HG03175 (cell line): Measurements from ENCODE around the gene QRFPR.
"Not testable (repeated sequence)": the region's sequence is repeated elsewhere in the genome, so short reads cannot be mapped to it uniquely, and the experiment has no call there.

Source experiments
- ATAC-seq: cut with Tn5 transposase; IDR thresholded peaks from one replicate; pipeline ENCODE4 v1.9.1; 2021; ENCODE audit warnings: mild to moderate bottlenecking, moderate library complexity; ENCODE audit not compliant: unreplicated experiment

QRFPR gene

GRCh38 chr4:121380776-121381462 is at the start of gene QRFPR:
Gene QRFPR (minus strand): TSS chr4:121381018. CDS start chr4:121380647, 371 bp downstream.
- no peak for ATAC-seq

DNA sequence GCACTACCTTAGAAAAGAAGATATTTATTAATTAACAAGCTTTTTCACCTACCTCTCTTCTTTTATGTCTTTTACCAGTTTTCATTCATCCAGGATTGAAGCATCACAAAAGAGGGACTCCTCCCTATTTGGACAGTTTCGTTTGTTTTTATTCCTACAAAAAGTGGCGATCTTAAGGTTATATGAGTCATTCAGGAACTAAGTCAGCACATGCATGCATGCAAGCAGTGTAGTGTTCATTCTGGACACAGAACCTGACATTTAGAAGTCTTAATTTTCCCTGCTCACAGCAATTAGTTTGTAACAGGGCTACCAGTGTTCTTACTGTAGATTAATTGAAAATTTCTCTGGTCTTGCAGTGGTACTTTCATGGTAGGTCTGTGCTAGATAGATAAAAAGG is 47.9 kb upstream of the QRFPR start:
- no peak for ATAC-seq

- ATAC-seq, result no peak
These were observed 40.8 kb upstream of the QRFPR start for GRCh38 chr4:121421594-121421993.

DNA sequence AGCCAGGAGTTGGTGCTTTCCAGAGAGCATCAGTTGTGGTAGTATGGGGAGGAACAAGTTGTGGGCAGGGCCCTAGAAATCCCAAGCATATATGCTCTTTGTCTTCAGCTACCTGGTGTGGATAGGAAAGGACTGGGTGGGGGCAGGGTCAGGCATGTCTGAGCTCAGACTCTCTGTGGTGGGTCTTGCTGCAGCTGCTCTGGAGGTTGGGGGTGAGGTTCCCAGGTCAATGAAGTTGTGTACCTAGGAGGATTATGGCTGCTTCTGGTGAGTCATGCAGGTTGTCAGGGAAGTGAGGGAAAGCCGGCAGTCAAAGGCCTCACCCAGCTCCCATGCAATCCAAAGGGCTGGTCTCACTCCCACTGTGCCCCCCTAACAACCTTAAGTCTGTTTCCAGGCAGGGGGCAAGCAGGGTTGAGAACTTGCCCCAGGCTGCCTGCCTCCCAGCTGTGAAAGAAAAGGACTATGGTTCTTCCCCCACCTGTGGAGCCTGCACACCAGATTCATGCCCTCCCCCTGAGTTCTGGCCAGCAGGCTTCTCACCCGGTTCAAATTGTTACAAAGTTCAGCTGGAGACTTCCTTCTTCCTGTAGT is 30.4 kb upstream of the QRFPR start:
- no peak for ATAC-seq

DNA sequence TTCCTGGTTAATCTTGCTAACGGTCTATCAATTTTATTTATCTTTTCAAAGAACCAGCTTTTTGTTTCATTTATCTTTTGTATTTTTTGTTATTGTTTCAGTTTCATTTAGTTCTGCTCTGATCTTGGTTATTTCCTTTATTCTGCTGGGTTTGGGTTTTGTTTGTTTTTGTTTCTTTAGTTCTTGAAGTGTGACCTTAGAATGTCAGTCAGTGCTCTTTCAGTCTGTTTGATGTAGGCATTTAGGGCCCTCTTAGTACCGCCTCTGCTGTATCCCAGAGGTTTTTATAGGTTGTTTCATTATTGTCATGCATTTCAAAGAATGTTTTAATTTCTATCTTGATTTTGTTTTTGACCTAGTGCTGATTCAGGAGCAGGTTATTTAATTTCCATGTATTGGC is 27.7 kb upstream of the QRFPR start:
- not testable (repeated sequence) for ATAC-seq

DNA sequence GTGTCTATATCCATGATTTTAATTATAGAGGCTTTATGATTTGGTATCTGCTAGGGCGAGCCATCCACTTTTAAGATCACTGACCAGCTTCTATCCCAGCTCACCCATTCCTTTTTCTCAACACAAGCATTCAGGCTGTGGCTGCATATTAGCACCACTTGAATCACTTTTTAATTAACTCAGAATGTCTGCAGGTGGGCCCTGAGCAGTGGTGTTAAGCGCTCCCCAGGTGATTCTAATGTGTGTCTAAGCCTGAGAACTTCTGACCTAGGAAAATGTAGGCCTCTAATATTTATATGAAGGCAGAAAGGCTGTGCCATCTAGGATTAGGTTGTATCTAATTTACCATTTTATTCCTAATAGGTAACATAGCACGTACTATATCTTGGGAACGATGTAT is 19.8 kb upstream of the QRFPR start:
- no peak for ATAC-seq

- ATAC-seq, result no peak
These were observed 17.3 kb upstream of the QRFPR start for GRCh38 chr4:121397941-121398601.

- ATAC-seq, result no peak
These were observed 16.6 kb upstream of the QRFPR start for GRCh38 chr4:121397434-121397833.

DNA sequence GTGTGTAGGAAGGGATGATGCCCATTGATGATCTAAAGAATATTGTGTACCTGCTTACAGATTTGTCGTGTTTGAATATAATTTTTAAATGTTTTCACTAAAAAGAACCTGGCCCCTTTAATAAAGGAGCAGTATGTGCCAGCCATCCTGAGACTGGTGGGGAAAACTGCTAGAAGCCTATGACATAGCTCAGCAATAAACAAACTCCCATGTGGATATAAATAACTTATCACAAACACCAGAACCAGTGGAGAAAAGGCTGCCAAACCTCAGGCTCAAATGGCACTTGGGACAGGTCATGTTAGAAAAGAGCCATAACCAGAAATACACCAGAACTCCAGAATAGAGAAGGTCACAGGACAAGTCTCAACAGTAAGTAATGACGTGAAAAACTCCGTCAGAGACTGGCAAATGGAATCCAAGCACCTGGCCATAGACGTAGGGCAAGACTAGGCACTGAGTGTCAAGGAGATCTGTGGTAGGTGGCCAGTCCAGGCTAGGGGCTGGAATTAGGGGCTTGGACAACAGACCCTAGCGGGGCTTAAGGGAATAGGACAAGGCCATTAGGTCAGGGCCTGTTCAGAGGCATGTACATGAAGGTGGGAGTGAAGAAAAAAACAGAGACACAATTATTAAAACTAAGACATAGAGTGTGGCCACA is 11.7 kb upstream of the QRFPR start:
- no peak for ATAC-seq

GRCh38 chr4:121390335-121390734 is 9.5 kb upstream of the QRFPR start:
- ATAC-seq, result no peak

DNA sequence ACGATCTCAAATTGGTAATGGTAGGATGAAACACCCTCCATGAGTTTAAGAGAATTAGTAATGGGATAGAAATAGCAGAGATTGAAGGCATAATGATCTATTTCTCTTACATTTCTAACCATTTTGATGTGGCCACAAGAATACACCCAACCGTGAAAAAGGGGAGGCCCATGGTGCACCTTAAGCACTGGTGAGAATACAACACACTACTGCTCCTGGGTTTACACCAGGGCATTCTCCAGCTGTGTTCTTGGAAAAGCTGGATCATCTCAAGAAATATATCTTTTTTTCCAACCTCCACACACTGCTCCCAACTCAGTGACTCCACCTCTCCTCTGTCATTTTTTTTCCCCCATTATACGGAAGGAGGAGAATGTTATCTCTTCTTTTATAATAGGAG is 1.5 kb downstream of the QRFPR start:
- no peak for ATAC-seq

GRCh38 chr4:121377076-121377475 is 3.7 kb downstream of the QRFPR start:
- no peak for ATAC-seq

DNA sequence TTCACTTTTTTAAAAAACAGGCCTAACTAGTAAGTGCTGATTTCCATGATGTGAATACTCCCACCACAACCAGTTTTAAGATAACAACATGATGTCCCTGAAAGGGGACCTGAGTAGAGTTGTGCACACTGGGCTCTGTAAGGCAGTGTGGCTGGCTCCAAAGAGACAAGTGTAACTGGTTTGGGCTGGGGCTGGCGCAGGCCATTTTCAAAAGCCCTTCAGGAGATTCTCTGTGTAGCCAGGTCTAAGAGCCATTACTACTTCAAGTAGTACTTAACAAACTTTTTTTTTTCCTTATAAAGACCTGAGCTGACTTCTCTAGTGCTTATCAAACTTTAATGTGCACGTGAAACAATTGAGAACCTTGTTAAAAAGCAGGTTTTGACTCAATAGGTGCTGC is 4.3 kb downstream of the QRFPR start:
- no peak for ATAC-seq

GRCh38 chr4:121376097-121376496 is 4.7 kb downstream of the QRFPR start:
- no peak for ATAC-seq

DNA sequence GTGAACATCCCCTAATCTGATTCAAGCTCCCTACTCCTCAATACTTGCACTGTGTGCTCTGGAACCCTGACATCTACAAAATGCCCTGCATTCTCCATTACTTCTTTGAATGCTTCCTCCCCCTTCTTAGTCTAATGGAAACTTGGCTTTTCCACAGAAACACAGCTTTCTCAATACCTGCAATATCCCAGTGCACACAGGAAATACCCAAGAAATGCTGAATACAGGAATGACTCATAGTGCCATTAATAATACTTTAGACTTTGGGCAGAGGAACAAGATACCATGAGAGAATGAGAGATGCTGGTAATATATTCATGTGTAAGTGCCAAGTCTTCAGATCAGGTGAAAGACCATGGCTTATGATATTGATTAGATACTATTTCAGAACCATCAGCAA is 5.6 kb downstream of the QRFPR start:
- ATAC-seq, result no peak

- ATAC-seq, result no peak
These were observed 7.0 kb downstream of the QRFPR start for GRCh38 chr4:121373841-121374240.

GRCh38 chr4:121370729-121371325 is 10.0 kb downstream of the QRFPR start:
- ATAC-seq, result peak; percentile 59

DNA sequence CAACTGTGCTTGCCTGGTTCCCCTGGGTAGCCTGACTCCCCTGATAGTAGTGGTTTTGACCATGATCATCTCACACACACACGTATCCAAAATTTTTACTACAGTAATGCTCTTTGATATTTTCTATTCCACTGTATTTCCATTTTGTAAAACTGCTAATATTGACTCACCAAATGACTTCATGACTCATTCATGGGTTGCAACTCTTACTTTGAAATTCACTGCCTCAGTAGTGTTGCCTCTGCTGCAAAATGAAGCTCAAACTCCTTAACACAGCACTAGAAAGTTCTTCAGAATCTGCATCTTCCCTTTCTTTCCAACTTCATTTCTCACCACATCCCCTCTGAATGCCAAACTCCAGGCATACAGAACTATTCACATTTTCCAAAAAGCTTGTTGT is 20.3 kb downstream of the QRFPR start:
- ATAC-seq, result no peak

DNA sequence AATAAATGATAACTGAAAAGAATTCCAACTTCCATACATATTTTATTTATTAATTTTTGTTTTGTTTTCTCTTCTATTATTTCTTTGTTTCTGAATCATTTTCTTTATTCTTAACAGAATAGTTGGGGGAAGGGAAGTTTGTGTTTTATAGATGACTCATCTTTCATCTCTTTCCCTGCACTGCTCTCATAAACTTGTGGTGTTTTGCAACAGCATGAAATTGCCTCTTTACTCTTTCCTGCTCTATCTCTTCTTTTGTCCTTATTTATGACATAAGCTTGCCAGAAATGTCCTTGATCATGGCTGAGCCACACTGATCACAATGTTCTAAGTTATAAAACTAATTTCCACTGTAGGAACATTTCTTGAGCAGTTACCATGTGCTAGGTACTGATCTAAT is 22.3 kb downstream of the QRFPR start:
- ATAC-seq, result no peak

- ATAC-seq, result no peak
These were observed 27.6 kb downstream of the QRFPR start for GRCh38 chr4:121353213-121353612.

GRCh38 chr4:121344098-121344497 is 36.7 kb downstream of the QRFPR start:
- no peak for ATAC-seq
